IPS-15b (cell line): ENCODE measurements around the gene DCTN2.

Experiments used
- H3K27me3 ChIP-seq: one replicate; pipeline ENCODE4 v1.6.1; 2013; ENCODE audit warnings: low read length; ENCODE audit not compliant: control insufficient read depth, insufficient read depth
- H3K36me3 ChIP-seq: one replicate; pipeline ENCODE4 v1.6.1; 2013; ENCODE audit warnings: low read length; ENCODE audit not compliant: control insufficient read depth, insufficient read depth
- H3K4me1 ChIP-seq: one replicate; pipeline ENCODE4 v1.6.1; 2013; ENCODE audit warnings: mild to moderate bottlenecking, low read length; ENCODE audit not compliant: control insufficient read depth, insufficient read depth
- H3K4me3 ChIP-seq: one replicate; pipeline ENCODE4 v1.5.1; 2013; ENCODE audit warnings: low read depth, low read length
- H3K9ac ChIP-seq: one replicate; pipeline ENCODE4 v1.6.1; 2013; ENCODE audit warnings: low read depth, mild to moderate bottlenecking, low read length
- H3K9me3 ChIP-seq: one replicate; pipeline ENCODE4 v1.6.1; 2013; ENCODE audit warnings: mild to moderate bottlenecking, low read length; ENCODE audit not compliant: control insufficient read depth, insufficient read depth

DCTN2 gene

DNA sequence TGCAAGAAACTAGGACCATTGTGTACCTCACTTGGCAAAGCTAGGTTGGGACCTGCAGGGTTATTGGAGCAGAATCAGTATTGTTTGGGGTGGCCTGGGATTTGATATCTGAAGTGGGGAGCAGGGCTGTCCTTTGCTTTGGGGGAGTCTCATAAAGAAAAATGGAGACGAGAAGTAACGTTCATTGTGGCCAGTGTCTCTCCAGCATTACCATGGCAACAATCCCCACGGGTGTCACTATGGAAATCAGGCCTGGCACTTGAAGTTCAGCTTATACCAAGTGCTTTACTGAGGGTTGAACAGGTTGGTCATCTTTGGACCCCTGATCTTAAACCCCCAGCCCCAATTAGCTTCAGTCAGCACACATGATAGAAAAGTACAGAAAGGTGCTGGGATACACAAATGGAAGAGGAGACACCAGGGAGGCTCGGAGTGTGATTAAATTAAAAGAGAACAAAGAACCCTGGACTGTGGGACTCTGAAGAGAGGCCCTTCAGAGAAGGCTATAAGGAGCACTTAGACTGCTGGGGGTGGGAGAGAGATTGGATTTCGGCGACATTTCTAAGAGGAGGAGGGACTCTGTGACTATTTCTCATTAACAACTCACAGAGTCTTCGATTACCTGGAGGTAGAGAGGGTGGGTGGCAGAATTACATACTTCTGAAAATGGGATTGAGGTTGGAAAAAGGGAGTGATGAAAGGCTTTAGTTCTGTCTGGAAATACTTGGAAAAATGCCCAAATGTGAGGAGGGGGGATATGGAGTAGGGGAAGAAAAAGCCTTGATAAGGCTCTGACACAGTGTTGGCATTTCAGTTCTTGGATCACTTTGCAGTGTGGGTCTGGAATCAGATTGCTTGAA is 6.6 kb upstream of the DCTN2 start:
- H3K9ac ChIP-seq: no peak overlapping the region
- H3K4me3 ChIP-seq: no peak overlapping the region
- peaks cover 27% of the 10 kb centered on the region for H3K4me1 ChIP-seq

GRCh38 chr12:57552835-57553313 is 5.9 kb upstream of the DCTN2 start:
- H3K9me3 ChIP-seq: no peaks in the 10 kb centered on the region

More for the DNA sequence above, 6.6 kb upstream of the DCTN2 start:
- H3K27me3 ChIP-seq: peaks cover 15% of the 10 kb centered on the region
- H3K36me3 ChIP-seq: peaks cover 3% of the 10 kb centered on the region
- no peaks in the 10 kb centered on the region for H3K9me3 ChIP-seq

GRCh38 chr12:57552306-57552651 is 5.3 kb upstream of the DCTN2 start:
- no peak overlapping the region for H3K9ac ChIP-seq
- peaks cover 25% of the 10 kb centered on the region for H3K27me3 ChIP-seq
- no peaks in the 10 kb centered on the region for H3K9me3 ChIP-seq
- H3K4me3 ChIP-seq: peak overlapping the region; percentile 1
- H3K4me1 ChIP-seq: peaks cover 28% of the 10 kb centered on the region
- H3K36me3 ChIP-seq: peaks cover 3% of the 10 kb centered on the region

More at GRCh38 chr12:57552835-57553313, 5.9 kb upstream of the DCTN2 start:
- H3K4me1 ChIP-seq: peaks cover 28% of the 10 kb centered on the region
- peaks cover 3% of the 10 kb centered on the region for H3K36me3 ChIP-seq
- peaks cover 21% of the 10 kb centered on the region for H3K27me3 ChIP-seq
- H3K9ac ChIP-seq: no peak overlapping the region
- peak overlapping the region; percentile 1 for H3K4me3 ChIP-seq

GRCh38 chr12:57551637-57552305 is 4.8 kb upstream of the DCTN2 start:
- no peak overlapping the region for H3K9ac ChIP-seq
- H3K4me3 ChIP-seq: peak overlapping the region; percentile 22
- peaks cover 3% of the 10 kb centered on the region for H3K36me3 ChIP-seq
- peaks cover 26% of the 10 kb centered on the region for H3K4me1 ChIP-seq
- no peaks in the 10 kb centered on the region for H3K9me3 ChIP-seq
- peaks cover 25% of the 10 kb centered on the region for H3K27me3 ChIP-seq

DNA sequence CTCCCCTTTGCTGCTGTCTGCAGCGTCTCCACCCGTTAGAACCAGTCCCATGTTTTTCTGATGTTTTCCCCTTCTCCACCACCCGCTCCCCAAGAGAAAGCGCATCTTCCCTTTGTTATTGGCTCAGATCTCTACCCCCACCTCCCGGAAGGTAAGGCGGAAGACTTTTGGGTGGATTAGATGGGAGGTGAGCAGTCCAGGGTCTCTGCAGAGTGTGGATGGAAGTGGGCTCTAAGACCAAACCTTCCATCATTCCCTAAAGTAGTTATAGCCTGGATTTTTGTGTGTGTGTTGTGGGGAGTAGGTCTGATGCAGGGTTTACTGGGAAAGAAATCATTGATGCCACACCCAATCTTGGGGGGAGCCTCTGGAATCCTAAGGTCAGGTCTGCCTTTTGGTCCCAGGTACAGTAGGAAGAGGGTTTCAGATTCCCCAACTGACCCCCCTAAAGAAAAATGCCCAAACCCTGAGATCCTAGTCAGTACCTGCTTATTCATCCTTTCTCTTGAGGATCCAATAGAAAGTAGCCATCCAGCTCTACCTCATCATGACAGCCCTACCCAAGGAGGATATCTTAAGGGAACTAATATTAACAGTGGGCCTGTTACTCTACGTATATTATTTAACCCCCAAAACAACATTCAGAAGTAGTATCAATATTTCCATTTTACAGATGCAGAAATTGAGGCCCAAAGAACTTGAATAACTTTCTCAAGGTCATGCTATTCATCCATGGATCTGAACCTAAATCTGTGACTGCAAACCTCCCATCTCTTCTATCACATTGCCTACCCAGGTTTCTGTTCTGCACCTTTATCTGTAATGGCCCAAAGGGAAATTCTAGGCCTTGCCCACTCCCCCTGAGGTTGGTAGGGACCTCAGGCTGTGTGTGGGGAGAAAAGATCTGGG is 3.9 kb upstream of the DCTN2 start:
- Histone ChIP-seq H3K9ac (peak overlapping the region; percentile 24), H3K36me3 (peaks cover 3% of the 10 kb centered on the region), H3K27me3 (peaks cover 25% of the 10 kb centered on the region), H3K4me1 (peaks cover 27% of the 10 kb centered on the region), H3K9me3 (no peaks in the 10 kb centered on the region), H3K4me3 (peak overlapping the region; percentile 96)

DNA sequence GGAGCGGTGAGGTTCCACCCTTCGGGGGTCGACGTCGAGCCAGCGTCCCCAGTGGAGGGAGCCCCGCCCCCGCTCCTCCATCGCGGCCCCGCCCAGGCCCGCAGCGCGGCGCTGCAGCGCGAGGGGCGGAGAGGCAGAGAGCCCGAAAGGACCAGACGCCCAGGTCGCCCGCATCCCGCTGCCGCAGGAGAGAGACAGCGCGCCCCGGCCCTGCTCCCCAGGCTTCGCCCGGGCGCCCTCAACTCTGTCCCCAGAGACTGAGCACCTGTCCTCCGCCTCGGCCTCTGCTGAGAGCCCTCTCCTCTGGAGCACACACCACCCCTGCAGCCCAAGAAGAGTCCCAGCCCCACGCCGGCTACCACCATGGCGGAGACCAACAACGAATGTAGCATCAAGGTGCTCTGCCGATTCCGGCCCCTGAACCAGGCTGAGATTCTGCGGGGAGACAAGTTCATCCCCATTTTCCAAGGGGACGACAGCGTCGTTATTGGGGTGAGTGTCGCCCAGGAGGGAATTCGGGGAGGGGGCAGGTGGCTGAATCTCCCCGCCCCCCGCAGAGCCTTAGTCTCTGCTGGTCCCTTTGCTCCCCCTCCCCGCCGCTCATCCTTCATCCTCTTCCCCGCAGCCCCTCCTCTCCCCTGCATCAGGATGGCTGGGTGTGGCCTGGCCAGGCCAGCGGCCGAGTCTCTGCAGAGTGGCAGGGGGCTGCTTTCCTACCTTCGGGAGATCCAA is 3.1 kb upstream of the DCTN2 start, which contains the start of gene KIF5A:
Gene KIF5A (plus strand): TSS at position 136 of the 732 bp plus-strand sequence. CDS start 228 bp downstream, at position 364.
- Histone ChIP-seq H3K27me3 (peaks cover 25% of the 10 kb centered on the region), H3K36me3 (peaks cover 3% of the 10 kb centered on the region), H3K9ac (peak within 1 kb of the TSS; percentile 24), H3K4me1 (peaks cover 29% of the 10 kb centered on the region), H3K4me3 (peak within 1 kb of the TSS; percentile 96), H3K9me3 (no peaks in the 10 kb centered on the region)

DNA sequence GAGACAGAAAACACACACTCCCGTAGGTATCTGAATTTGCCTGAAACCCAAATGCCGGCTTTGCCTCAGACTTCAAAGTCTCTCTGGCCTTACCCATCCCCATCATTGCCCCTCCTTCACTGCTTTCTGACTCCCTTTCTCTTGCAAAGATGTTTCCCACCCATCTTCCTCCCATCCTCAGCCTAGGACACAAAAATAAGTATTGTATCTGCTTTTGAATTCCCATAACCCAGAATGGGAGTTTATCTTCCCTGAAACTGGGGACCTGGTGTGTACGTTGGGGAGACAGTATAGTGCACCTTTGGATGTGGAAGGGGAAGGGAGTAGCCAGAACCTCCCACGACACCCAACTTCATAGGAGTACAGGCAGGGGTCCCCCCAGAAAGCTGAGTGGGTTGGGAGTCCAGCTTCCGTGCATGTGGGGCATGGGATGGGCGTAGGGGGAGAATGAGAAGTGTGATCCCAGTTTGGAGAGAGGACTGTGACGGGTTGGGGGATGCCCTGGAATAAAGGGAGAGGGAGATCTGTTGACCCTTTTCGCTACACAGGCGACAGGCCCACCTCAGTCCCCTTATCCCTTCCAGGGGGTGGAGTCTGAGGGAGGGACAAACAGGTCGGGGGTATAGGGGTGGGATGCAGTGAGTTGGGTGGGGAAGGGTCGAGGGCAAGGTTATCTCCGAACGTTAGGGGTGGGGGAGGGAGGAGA is 2.4 kb upstream of the DCTN2 start:
- Histone ChIP-seq H3K4me3 (peak overlapping the region; percentile 96), H3K27me3 (peaks cover 25% of the 10 kb centered on the region), H3K9ac (no peak overlapping the region), H3K36me3 (peaks cover 3% of the 10 kb centered on the region), H3K4me1 (peaks cover 29% of the 10 kb centered on the region), H3K9me3 (no peaks in the 10 kb centered on the region)

DNA sequence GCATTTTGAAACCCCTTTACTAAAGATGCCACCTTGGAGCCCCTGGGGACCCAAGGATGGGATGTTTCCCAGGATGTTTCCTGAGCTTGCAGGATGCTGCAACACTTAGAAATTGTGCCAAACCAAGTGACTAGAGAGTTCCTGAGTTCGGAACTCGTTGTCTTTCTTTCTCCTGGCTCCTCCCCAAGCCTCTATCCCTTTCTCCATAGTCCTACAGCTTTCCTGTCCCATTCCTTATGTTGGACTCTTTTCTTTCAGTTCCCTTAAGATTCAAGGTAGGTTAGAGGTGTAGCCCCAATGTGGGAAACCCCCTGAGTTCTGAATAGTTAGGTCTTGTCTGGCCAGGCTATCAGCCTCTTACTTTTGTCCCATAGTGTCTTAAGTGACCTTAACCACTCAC is 1.5 kb upstream of the DCTN2 start:
- Histone ChIP-seq H3K4me3 (no peak overlapping the region), H3K9ac (no peak overlapping the region)

DNA sequence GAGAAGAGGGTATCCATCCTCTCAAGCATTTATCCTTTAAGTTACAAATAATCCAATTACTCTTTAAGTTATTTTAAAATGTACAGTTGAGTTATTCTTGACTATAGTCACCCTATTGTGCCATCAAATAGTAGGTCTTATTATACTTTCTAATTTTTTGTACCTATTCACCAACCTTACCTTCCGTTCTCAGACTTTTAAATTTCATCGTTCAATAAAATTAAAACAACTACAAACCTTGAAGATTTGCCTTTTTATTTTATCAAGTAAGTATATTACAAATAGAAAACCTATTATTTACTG is 972 bp upstream of the DCTN2 start:
- H3K9me3 ChIP-seq: no peaks in the 10 kb centered on the region
- no peak overlapping the region for H3K4me3 ChIP-seq
- no peak overlapping the region for H3K9ac ChIP-seq
- peaks cover 27% of the 10 kb centered on the region for H3K4me1 ChIP-seq
- peaks cover 25% of the 10 kb centered on the region for H3K27me3 ChIP-seq
- peaks cover 3% of the 10 kb centered on the region for H3K36me3 ChIP-seq

More for the DNA sequence above, 1.5 kb upstream of the DCTN2 start:
- peaks cover 29% of the 10 kb centered on the region for H3K4me1 ChIP-seq
- peaks cover 3% of the 10 kb centered on the region for H3K36me3 ChIP-seq
- peaks cover 25% of the 10 kb centered on the region for H3K27me3 ChIP-seq
- no peaks in the 10 kb centered on the region for H3K9me3 ChIP-seq

DNA sequence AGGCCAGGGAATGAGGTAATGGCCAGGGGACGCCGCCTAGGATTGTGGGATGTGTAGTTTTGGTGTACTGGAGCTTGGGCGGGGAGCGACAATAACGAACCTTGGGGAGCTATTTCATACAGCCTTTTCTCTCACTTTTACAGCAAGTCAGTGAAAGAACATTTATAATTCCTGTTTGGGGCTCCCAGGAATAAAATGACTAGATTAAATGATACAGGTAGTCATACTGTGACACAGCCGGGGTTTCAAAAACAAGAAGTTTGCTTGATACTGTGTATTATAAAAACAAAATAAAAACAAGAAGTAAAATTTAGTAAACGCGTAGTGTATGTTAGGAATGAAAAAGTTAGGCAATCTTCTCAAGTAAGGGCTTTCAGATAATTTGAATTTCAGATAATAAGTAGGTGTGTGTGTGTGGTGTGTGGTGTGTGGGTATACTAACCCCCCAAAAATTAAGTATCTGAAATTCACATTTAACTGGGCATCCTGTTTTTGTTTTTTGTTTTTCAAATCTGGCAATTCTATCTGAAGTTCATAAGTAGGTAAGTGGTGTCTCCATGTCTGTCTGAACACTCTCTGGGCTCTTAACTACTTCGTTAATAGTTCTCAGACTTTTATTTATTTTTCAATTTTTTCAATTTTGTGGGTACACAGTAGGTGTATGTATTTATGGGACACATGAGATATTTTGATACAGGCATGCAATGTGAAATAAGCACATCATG is 458 bp upstream of the DCTN2 start:
- Histone ChIP-seq H3K4me1 (peaks cover 26% of the 10 kb centered on the region), H3K9ac (no peak overlapping the region), H3K36me3 (peaks cover 3% of the 10 kb centered on the region), H3K27me3 (peaks cover 25% of the 10 kb centered on the region), H3K4me3 (peak overlapping the region; percentile 81), H3K9me3 (no peaks in the 10 kb centered on the region)
